HepG2 (cell line): ENCODE data around the gene FOXJ2. TPM values are rescaled to one million over a fixed set of nuclear protein-coding genes. Genes with fewer than 3 reads are reported as not detected.
A peak's percentile ranks its signal among the peaks of the same experiment; 100 is the strongest.

ENCODE experiments used
- KMT2A ChIP-seq: sonication (generic); formaldehyde crosslinking; IDR thresholded peaks from 2 replicates; pipeline ENCODE4 v1.4.0; 2020; ENCODE audit warnings: missing genetic modification reagents
- MYNN ChIP-seq: sonication (generic); formaldehyde crosslinking; IDR thresholded peaks from 2 replicates; pipeline ENCODE4 v1.4.0; 2020; ENCODE audit warnings: mild to moderate bottlenecking, low read depth, missing genetic modification reagents
- SMYD3 ChIP-seq: sonication (generic); formaldehyde crosslinking; IDR thresholded peaks from 2 replicates; pipeline ENCODE4 v1.8.1; 2023; ENCODE audit warnings: mild to moderate bottlenecking, missing genetic modification reagents
- TP53 ChIP-seq: sonication (generic); formaldehyde crosslinking; conservative IDR thresholded peaks from 2 replicates; pipeline ENCODE4 v1.4.0; 2020; ENCODE audit warnings: missing genetic modification reagents
- ZNF224 ChIP-seq: sonication (generic); formaldehyde crosslinking; IDR thresholded peaks from 2 replicates; pipeline ENCODE4 v1.5.0; 2020; ENCODE audit warnings: mild to moderate bottlenecking, missing genetic modification reagents
- ZNF232 ChIP-seq: sonication (generic); formaldehyde crosslinking; IDR thresholded peaks from 2 replicates; pipeline ENCODE4 v1.4.0; 2020; ENCODE audit warnings: missing genetic modification reagents, borderline replicate concordance
- ZNF777 ChIP-seq: sonication (generic); formaldehyde crosslinking; IDR thresholded peaks from 2 replicates; pipeline ENCODE4 v1.4.0; 2020; ENCODE audit warnings: missing genetic modification reagents
- ZSCAN9 ChIP-seq: IDR thresholded peaks from 2 replicates; pipeline ENCODE4 v1.6.1; 2016; ENCODE audit warnings: borderline replicate concordance
- polyA plus RNA-seq, 8 experiments: library from polyadenylated mRNA; depleted of rRNA in 3 of 8; stranded (reverse) in 7 of 8; unstranded in 1 of 8; fragments of >200 nt; fragmentation: Illumina TruSeq in 4 of 8; extraction: Trizol in 4 of 8; gene quantifications; 2 replicates each; pipeline versions ENCODE4 v1.2.1 to v1.2.3, GENCODE V29; 2011 to 2016; ENCODE audit warnings: low read depth in 4 of 8, missing spikeins in 1 of 8, mixed read lengths in 1 of 8; ENCODE audit not compliant: insufficient read depth in 1 of 8
- total RNA-seq, 5 experiments: library from RNA; depleted of rRNA; stranded (reverse); fragments of >200 nt; fragmentation: Illumina TruSeq; extraction: Trizol; gene quantifications; 2 replicates each; pipeline ENCODE4 v1.2.3, GENCODE V29; 2016; ENCODE audit warnings: low read depth in 1 of 5
- TF ChIP-seq, protein P1 (sequence below): sonication (generic); formaldehyde crosslinking; IDR thresholded peaks from 2 replicates; pipeline ENCODE4 v1.5.0; 2020; ENCODE audit warnings: mild to moderate bottlenecking, missing genetic modification reagents, borderline replicate concordance
- TF ChIP-seq, protein P2 (sequence below): sonication (generic); formaldehyde crosslinking; conservative IDR thresholded peaks from 2 replicates; pipeline ENCODE4 v1.8.0; 2022; ENCODE audit warnings: low read depth, missing genetic modification reagents
- TF ChIP-seq, protein P3 (sequence below): sonication (generic); formaldehyde crosslinking; IDR thresholded peaks from 2 replicates; pipeline ENCODE4 v1.4.0; 2020; ENCODE audit warnings: mild to moderate bottlenecking, missing genetic modification reagents
- TF ChIP-seq, protein P4 (sequence below): sonication (generic); formaldehyde crosslinking; IDR thresholded peaks from 2 replicates; pipeline ENCODE4 v1.8.0; 2022; ENCODE audit warnings: mild to moderate bottlenecking, missing genetic modification reagents, borderline replicate concordance
- TF ChIP-seq, protein P5 (sequence below): sonication (generic); formaldehyde crosslinking; IDR thresholded peaks from 2 replicates; pipeline ENCODE4 v1.5.0; 2020; ENCODE audit warnings: mild to moderate bottlenecking, missing genetic modification reagents
- TF ChIP-seq, protein P6 (sequence below): sonication (generic); formaldehyde crosslinking; IDR thresholded peaks from 2 replicates; pipeline ENCODE4 v1.4.0; 2020; ENCODE audit warnings: mild to moderate bottlenecking, missing genetic modification reagents

FOXJ2 gene
- total and polyA plus RNA-seq, 2 of the 13 experiments (the other 11 are each of a cell fraction or from before 2014, with no cell fraction given) = 2.2 to 2.9 TPM

DNA sequence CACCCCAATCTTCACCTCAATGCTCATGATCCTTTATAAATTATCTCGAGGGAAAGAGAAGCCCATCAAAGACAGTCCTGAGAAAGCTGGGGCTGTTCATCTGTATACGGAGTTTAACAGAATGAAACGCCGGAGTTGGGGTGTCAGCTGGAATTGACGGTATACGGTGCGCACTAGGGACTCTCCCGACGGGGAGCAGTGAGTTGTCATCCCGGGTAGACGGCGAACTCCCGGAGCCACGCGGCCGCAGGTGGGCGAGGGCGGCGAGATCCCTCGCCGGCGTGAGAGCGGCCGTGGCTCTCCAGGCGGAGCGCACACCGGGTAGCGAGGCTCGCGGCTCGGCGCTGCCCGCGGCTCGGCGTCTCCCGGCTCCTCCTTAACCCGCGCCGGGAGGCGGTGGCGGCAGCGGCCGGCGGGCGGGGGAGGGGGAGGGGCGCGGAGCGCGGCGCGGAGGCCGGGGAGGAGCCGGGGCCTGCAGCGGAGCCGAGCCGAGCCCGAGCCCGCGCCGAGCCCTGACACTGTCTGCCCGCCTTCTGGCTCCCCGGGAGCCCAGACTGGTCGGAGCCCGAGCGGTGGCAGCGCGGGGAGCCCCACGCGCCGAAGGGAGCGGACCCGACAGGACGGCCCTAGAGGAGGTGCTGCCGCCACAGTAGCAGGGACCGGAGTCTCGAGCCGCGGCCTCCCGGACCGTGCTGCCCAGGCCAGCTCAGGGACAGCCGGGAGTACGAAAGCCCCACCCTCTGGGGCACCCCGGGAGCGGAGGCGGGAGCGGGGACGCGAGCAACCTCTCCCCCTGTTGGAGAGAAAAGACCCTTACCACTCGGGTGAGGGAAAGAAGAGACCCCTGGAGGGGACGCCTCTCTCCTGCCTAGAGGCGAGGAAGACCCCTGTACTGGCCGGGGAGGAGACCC lies at the start of gene FOXJ2 (continued):
- TF ChIP-seq, protein P1, sequence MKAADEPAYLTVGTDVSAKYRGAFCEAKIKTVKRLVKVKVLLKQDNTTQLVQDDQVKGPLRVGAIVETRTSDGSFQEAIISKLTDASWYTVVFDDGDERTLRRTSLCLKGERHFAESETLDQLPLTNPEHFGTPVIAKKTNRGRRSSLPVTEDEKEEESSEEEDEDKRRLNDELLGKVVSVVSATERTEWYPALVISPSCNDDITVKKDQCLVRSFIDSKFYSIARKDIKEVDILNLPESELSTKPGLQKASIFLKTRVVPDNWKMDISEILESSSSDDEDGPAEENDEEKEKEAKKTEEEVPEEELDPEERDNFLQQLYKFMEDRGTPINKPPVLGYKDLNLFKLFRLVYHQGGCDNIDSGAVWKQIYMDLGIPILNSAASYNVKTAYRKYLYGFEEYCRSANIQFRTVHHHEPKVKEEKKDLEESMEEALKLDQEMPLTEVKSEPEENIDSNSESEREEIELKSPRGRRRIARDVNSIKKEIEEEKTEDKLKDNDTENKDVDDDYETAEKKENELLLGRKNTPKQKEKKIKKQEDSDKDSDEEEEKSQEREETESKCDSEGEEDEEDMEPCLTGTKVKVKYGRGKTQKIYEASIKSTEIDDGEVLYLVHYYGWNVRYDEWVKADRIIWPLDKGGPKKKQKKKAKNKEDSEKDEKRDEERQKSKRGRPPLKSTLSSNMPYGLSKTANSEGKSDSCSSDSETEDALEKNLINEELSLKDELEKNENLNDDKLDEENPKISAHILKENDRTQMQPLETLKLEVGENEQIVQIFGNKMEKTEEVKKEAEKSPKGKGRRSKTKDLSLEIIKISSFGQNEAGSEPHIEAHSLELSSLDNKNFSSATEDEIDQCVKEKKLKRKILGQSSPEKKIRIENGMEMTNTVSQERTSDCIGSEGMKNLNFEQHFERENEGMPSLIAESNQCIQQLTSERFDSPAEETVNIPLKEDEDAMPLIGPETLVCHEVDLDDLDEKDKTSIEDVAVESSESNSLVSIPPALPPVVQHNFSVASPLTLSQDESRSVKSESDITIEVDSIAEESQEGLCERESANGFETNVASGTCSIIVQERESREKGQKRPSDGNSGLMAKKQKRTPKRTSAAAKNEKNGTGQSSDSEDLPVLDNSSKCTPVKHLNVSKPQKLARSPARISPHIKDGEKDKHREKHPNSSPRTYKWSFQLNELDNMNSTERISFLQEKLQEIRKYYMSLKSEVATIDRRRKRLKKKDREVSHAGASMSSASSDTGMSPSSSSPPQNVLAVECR = peak; percentile 73
- 0 out of 2 replicates have a peak, but pooled peaks have one; percentile 29 for TF ChIP-seq SMYD3 (CRISPR knock-in tag)
- TF ChIP-seq, protein P2, sequence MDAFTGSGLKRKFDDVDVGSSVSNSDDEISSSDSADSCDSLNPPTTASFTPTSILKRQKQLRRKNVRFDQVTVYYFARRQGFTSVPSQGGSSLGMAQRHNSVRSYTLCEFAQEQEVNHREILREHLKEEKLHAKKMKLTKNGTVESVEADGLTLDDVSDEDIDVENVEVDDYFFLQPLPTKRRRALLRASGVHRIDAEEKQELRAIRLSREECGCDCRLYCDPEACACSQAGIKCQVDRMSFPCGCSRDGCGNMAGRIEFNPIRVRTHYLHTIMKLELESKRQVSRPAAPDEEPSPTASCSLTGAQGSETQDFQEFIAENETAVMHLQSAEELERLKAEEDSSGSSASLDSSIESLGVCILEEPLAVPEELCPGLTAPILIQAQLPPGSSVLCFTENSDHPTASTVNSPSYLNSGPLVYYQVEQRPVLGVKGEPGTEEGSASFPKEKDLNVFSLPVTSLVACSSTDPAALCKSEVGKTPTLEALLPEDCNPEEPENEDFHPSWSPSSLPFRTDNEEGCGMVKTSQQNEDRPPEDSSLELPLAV = no peak
- TF ChIP-seq, protein P3, sequence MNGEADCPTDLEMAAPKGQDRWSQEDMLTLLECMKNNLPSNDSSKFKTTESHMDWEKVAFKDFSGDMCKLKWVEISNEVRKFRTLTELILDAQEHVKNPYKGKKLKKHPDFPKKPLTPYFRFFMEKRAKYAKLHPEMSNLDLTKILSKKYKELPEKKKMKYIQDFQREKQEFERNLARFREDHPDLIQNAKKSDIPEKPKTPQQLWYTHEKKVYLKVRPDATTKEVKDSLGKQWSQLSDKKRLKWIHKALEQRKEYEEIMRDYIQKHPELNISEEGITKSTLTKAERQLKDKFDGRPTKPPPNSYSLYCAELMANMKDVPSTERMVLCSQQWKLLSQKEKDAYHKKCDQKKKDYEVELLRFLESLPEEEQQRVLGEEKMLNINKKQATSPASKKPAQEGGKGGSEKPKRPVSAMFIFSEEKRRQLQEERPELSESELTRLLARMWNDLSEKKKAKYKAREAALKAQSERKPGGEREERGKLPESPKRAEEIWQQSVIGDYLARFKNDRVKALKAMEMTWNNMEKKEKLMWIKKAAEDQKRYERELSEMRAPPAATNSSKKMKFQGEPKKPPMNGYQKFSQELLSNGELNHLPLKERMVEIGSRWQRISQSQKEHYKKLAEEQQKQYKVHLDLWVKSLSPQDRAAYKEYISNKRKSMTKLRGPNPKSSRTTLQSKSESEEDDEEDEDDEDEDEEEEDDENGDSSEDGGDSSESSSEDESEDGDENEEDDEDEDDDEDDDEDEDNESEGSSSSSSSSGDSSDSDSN (CRISPR knock-in tag) = peak; percentile 94
- 0 out of 2 replicates have a peak, but pooled peaks have one; percentile 15 for TF ChIP-seq ZSCAN9 (CRISPR knock-in tag)
- peak; percentile 66; the same call in 1 of the 2 replicates for TF ChIP-seq KMT2A
- TF ChIP-seq, protein P4, sequence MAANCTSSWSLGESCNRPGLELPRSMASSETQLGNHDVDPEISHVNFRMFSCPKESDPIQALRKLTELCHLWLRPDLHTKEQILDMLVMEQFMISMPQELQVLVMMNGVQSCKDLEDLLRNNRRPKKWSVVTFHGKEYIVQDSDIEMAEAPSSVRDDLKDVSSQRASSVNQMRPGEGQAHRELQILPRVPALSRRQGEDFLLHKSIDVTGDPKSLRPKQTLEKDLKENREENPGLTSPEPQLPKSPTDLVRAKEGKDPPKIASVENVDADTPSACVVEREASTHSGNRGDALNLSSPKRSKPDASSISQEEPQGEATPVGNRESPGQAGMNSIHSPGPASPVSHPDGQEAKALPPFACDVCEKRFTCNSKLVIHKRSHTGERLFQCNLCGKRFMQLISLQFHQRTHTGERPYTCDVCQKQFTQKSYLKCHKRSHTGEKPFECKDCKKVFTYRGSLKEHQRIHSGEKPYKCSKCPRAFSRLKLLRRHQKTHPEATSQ (CRISPR knock-in tag) = no peak
- no peak for TF ChIP-seq MYNN (CRISPR knock-in tag)
- TF ChIP-seq ZNF777 = peak; percentile 90
- TF ChIP-seq, protein P5, sequence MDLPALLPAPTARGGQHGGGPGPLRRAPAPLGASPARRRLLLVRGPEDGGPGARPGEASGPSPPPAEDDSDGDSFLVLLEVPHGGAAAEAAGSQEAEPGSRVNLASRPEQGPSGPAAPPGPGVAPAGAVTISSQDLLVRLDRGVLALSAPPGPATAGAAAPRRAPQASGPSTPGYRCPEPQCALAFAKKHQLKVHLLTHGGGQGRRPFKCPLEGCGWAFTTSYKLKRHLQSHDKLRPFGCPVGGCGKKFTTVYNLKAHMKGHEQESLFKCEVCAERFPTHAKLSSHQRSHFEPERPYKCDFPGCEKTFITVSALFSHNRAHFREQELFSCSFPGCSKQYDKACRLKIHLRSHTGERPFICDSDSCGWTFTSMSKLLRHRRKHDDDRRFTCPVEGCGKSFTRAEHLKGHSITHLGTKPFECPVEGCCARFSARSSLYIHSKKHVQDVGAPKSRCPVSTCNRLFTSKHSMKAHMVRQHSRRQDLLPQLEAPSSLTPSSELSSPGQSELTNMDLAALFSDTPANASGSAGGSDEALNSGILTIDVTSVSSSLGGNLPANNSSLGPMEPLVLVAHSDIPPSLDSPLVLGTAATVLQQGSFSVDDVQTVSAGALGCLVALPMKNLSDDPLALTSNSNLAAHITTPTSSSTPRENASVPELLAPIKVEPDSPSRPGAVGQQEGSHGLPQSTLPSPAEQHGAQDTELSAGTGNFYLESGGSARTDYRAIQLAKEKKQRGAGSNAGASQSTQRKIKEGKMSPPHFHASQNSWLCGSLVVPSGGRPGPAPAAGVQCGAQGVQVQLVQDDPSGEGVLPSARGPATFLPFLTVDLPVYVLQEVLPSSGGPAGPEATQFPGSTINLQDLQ = peak; percentile 35; the same call in 1 of the 2 replicates
- TF ChIP-seq, protein P6, sequence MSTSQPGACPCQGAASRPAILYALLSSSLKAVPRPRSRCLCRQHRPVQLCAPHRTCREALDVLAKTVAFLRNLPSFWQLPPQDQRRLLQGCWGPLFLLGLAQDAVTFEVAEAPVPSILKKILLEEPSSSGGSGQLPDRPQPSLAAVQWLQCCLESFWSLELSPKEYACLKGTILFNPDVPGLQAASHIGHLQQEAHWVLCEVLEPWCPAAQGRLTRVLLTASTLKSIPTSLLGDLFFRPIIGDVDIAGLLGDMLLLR = 0 out of 2 replicates have a peak, but pooled peaks have one; percentile 48
- TF ChIP-seq TP53 (CRISPR knock-in tag) = no peak
- TF ChIP-seq ZNF232 = 0 out of 2 replicates have a peak, but pooled peaks have one; percentile 15
- TF ChIP-seq ZNF224 (CRISPR knock-in tag) = 0 out of 2 replicates have a peak, but pooled peaks have one; percentile 12
